ENCODE measurements around the gene GJA5.
"Not testable (repeated sequence)": the region's sequence is repeated elsewhere in the genome, so short reads cannot be mapped to it uniquely, and the experiment has no call there.

GJA5 gene

GRCh38 chr1:147758379-147759100 is 1.9 kb downstream of the GJA5 start:
- DNase-seq: no peak

- no peak for DNase-seq
Measured at GRCh38 chr1:147757015-147757990, 3.1 kb downstream of the GJA5 start.

GRCh38 chr1:147756341-147756740 is 4.1 kb downstream of the GJA5 start:
- no peak for DNase-seq

GRCh38 chr1:147754661-147755060 is 5.7 kb downstream of the GJA5 start:
- no peak for DNase-seq

- DNase-seq: no peak
Measured at GRCh38 chr1:147753081-147753480, 7.3 kb downstream of the GJA5 start.

GRCh38 chr1:147752511-147752910 is 7.9 kb downstream of the GJA5 start:
- DNase-seq: no peak

GRCh38 chr1:147751346-147751745 is 9.1 kb downstream of the GJA5 start:
- no peak for DNase-seq

GRCh38 chr1:147750618-147751217 is 9.7 kb downstream of the GJA5 start:
- DNase-seq: no peak

GRCh38 chr1:147749792-147750191 is 10.6 kb downstream of the GJA5 start:
- no peak for DNase-seq

GRCh38 chr1:147748676-147749350 is 11.6 kb downstream of the GJA5 start:
- no peak for DNase-seq

- DNase-seq: no peak
Measured at GRCh38 chr1:147747966-147748365, 12.4 kb downstream of the GJA5 start.

GRCh38 chr1:147745271-147745670 is 15.1 kb downstream of the GJA5 start:
- DNase-seq: no peak

GRCh38 chr1:147741065-147741464 is 19.3 kb downstream of the GJA5 start:
- DNase-seq: no peak

GRCh38 chr1:147740391-147740790 is 20.0 kb downstream of the GJA5 start:
- DNase-seq: no peak

- no peak for DNase-seq
Measured at GRCh38 chr1:147738739-147739476, 21.5 kb downstream of the GJA5 start.

- no peak for DNase-seq
Measured at GRCh38 chr1:147738129-147738528, 22.3 kb downstream of the GJA5 start.

GRCh38 chr1:147736883-147737282 is 23.5 kb downstream of the GJA5 start:
- no peak for DNase-seq

- no peak for DNase-seq
Measured at GRCh38 chr1:147735423-147735822, 25.0 kb downstream of the GJA5 start.

- DNase-seq: not testable (repeated sequence)
Measured at GRCh38 chr1:147734291-147734841, 26.0 kb downstream of the GJA5 start.

GRCh38 chr1:147729315-147729714 is 31.1 kb downstream of the GJA5 start:
- no peak for DNase-seq

- no peak for DNase-seq
Measured at GRCh38 chr1:147726168-147726567, 34.2 kb downstream of the GJA5 start.

GRCh38 chr1:147725685-147726084 is 34.7 kb downstream of the GJA5 start:
- DNase-seq: no peak
